SW480 (cell line): ENCODE results near the gene ARHGAP27.
"Not testable (repeated sequence)": the region's sequence is repeated elsewhere in the genome, so short reads cannot be mapped to it uniquely, and the experiment has no call there.

Experiments used
- DNase-seq: peaks from one replicate; pipeline ENCODE4 v3.0.0-alpha.2; 2016; ENCODE audit warnings: low spot score

ARHGAP27 gene

GRCh38 chr17:45363498-45363897 is 69.2 kb downstream of the ARHGAP27 start:
- DNase-seq = no peak

GRCh38 chr17:45361976-45362375 is 70.7 kb downstream of the ARHGAP27 start:
- no peak for DNase-seq

- DNase-seq = no peak
Observed at GRCh38 chr17:45361451-45361850, 71.2 kb downstream of the ARHGAP27 start.

- DNase-seq = no peak
Observed at GRCh38 chr17:45357364-45357997, 75.2 kb downstream of the ARHGAP27 start.

GRCh38 chr17:45355087-45355486 is 77.6 kb downstream of the ARHGAP27 start:
- DNase-seq = peak; percentile 17

GRCh38 chr17:45353043-45353442 is 79.6 kb downstream of the ARHGAP27 start:
- no peak for DNase-seq

- DNase-seq = no peak
Observed at GRCh38 chr17:45351831-45352230, 80.8 kb downstream of the ARHGAP27 start.

GRCh38 chr17:45347444-45347843 is 85.2 kb downstream of the ARHGAP27 start:
- no peak for DNase-seq

GRCh38 chr17:45346216-45347015 is 86.3 kb downstream of the ARHGAP27 start:
- no peak for DNase-seq

- no peak for DNase-seq
Observed at GRCh38 chr17:45345554-45346215, 87.0 kb downstream of the ARHGAP27 start.

- no peak for DNase-seq
Observed at GRCh38 chr17:45345246-45345553, 87.5 kb downstream of the ARHGAP27 start.

- DNase-seq = not testable (repeated sequence)
Observed at GRCh38 chr17:45343967-45344664, 88.6 kb downstream of the ARHGAP27 start.
